Measurements from ENCODE around the gene WNT3. TPM values are rescaled to one million over a fixed set of nuclear protein-coding genes. Genes with fewer than 3 reads are reported as not detected.

Gene WNT3
- total RNA-seq, 1 donor from 2014 or later, result 2.0 TPM

DNA sequence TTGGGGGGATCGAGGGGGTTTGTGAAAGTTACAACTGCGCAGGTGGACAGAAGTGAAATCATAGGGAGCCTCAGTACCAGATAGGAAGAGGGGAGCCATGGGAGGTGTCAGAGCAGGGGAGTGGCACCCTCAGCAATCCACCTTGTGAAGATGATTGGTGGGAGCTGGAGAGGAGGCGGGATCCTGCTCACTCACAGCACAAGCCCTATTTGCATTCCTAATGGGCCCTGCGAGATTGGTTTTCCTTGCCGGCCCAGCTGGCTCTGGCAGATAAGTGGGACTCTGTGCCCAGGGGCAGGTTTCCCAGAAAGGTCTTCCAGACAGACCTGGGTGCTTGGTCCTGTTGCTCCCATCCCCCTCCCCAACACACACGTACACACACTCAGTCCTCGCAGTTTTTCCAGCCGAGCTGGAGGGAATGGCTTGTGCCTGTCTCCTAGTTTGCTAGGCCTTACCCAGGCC lies 9.4 kb downstream of the WNT3 start:
- Histone ChIP-seq H3K27me3 (ENCODE audit: control insufficient read depth, insufficient read depth, low read length) (peaks cover 2% of the 10 kb centered on the region), H3K4me3 (ENCODE audit: low read depth, low read length) (no peak overlapping the region), H3K36me3 (ENCODE audit: control insufficient read depth, insufficient read depth, low read length) (no peaks in the 10 kb centered on the region)
- DNase-seq (ENCODE audit: low read depth), result no peak
- TF ChIP-seq, protein P1, sequence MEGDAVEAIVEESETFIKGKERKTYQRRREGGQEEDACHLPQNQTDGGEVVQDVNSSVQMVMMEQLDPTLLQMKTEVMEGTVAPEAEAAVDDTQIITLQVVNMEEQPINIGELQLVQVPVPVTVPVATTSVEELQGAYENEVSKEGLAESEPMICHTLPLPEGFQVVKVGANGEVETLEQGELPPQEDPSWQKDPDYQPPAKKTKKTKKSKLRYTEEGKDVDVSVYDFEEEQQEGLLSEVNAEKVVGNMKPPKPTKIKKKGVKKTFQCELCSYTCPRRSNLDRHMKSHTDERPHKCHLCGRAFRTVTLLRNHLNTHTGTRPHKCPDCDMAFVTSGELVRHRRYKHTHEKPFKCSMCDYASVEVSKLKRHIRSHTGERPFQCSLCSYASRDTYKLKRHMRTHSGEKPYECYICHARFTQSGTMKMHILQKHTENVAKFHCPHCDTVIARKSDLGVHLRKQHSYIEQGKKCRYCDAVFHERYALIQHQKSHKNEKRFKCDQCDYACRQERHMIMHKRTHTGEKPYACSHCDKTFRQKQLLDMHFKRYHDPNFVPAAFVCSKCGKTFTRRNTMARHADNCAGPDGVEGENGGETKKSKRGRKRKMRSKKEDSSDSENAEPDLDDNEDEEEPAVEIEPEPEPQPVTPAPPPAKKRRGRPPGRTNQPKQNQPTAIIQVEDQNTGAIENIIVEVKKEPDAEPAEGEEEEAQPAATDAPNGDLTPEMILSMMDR (IDR thresholded peaks at IDR 0.05; ENCODE audit: insufficient read depth, low read length, poor library complexity, severe bottlenecking), result no peak

DNA sequence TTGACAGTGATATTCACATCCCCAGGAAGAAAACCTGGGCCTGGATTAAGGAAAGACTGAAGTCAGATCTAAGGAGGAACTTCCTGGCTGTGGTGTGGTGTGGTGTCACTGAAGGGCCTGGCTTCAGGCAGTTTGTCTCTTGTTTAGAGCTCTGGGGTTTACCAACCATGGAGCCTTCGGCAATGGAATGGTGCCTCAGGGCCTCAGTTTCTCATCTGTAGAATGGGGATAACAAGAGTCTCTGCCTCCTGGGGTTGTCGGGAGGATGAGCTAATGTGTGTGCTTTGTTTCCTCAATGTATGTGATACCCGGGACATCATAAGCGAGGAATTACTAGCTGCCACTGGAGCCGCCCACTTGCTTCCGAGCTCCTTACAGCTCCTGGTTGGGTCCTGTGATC lies 12.7 kb downstream of the WNT3 start:
- Histone ChIP-seq H3K36me3 (ENCODE audit: control insufficient read depth, insufficient read depth, low read length) (no peaks in the 10 kb centered on the region), H3K27me3 (ENCODE audit: control insufficient read depth, insufficient read depth, low read length) (peaks cover 2% of the 10 kb centered on the region), H3K4me3 (ENCODE audit: low read depth, low read length) (no peak overlapping the region)
- TF ChIP-seq, protein P1 (IDR thresholded peaks at IDR 0.05; ENCODE audit: insufficient read depth, low read length, poor library complexity, severe bottlenecking), result no peak
- no peak for DNase-seq (ENCODE audit: low read depth)

DNA sequence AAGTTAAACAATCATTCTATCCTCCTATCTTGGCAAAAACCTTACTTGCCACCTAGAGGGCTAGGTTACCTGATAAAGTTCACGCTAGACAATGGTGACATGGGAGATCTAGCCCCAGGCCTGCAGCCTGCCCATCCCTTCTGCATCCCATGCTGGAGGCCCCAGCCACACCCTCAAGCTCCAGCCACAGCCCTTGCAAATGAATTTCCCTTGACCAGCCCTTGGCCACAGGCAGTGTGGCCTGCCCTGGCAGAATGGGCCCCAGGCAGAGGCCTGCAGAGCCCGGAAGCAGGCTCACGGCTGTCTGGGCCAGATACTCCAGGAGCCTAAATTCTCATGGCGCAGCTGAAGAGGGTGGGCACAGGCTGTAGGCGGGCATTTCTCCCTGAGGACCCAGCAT lies 14.9 kb downstream of the WNT3 start:
- TF ChIP-seq, protein P1 (IDR thresholded peaks at IDR 0.05; ENCODE audit: insufficient read depth, low read length, poor library complexity, severe bottlenecking), result no peak
- Histone ChIP-seq H3K4me3 (ENCODE audit: low read depth, low read length) (no peak overlapping the region), H3K36me3 (ENCODE audit: control insufficient read depth, insufficient read depth, low read length) (no peaks in the 10 kb centered on the region), H3K27me3 (ENCODE audit: control insufficient read depth, insufficient read depth, low read length) (peaks cover 2% of the 10 kb centered on the region)
- DNase-seq (ENCODE audit: low read depth), result no peak

DNA sequence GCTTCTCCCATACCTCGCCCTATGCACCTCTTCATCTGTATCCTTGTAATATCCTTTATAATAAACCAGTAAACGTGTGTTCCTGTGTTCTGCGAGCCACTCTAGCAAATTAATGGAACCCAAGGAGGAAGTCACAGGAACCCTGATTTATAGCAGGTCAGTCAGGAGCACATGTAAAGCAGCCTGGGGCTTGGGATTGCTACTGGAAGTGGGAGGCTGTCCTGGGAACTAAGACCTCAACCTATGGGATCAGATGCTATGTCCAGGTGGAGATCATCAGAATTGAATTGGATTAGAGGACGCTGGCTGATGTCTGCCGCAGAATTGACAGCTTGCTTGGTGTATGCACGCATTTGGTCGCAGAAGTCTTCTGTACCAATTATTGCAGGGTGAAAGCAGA lies 15.7 kb downstream of the WNT3 start:
- no peaks in the 10 kb centered on the region for H3K36me3 ChIP-seq (ENCODE audit: control insufficient read depth, insufficient read depth, low read length)
- peaks cover 2% of the 10 kb centered on the region for H3K27me3 ChIP-seq (ENCODE audit: control insufficient read depth, insufficient read depth, low read length)
- TF ChIP-seq, protein P1 (IDR thresholded peaks at IDR 0.05; ENCODE audit: insufficient read depth, low read length, poor library complexity, severe bottlenecking), result no peak
- DNase-seq (ENCODE audit: low read depth), result no peak
- no peak overlapping the region for H3K4me3 ChIP-seq (ENCODE audit: low read depth, low read length)

DNA sequence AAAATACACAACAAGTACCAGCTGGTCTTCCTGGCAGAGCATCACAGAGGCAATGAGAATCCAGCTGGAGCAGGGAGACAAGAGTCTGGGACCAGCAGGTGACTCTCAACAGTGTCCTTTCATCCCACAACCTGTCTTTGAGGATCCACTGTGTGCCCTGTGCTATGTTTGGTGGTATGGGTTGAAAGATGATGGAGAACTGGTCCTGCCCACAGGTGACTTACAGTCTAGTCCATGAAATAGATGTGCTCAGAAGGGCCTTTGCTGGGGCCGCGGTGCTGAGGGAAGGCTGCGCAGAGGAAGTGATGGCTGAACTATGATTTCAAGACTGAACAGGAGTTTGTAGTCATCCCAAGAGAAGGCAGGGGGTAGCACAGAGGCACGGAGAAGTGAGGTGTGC lies 17.9 kb downstream of the WNT3 start:
- Histone ChIP-seq H3K36me3 (ENCODE audit: control insufficient read depth, insufficient read depth, low read length) (no peaks in the 10 kb centered on the region), H3K27me3 (ENCODE audit: control insufficient read depth, insufficient read depth, low read length) (peaks cover under 1% of the 10 kb centered on the region), H3K4me3 (ENCODE audit: low read depth, low read length) (no peak overlapping the region)
- TF ChIP-seq, protein P1 (IDR thresholded peaks at IDR 0.05; ENCODE audit: insufficient read depth, low read length, poor library complexity, severe bottlenecking), result no peak
- DNase-seq (ENCODE audit: low read depth), result no peak

DNA sequence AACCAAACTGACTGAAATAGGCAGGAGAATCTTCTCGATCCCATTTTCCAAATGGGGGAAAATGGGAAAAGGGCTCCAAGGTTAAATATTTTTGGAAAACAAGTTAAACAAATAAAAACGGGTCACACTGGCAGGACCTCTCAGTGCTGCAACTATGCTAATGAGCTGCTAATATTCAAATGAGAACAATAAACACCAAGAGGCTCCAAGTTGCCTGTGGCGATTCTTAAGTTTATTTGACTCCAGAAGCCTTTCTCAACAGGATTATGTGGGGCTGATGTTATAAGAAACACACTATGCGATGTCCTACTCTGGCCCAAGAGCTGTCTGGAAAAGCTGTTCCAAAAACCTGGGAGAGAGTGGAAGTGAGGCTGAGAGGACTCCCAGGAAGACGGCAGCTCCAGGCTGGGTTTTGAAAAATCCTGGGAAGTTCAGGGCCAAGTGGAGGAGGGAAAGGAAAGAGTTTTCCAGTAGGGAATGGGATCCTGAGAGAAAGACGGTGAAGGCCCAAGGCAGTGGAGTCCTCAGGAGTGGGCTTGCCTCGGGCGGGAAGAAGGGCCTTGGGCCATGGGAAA lies 21.4 kb downstream of the WNT3 start:
- TF ChIP-seq, protein P1 (IDR thresholded peaks at IDR 0.05; ENCODE audit: insufficient read depth, low read length, poor library complexity, severe bottlenecking), result no peak
- Histone ChIP-seq H3K36me3 (ENCODE audit: control insufficient read depth, insufficient read depth, low read length) (no peaks in the 10 kb centered on the region), H3K4me3 (ENCODE audit: low read depth, low read length) (no peak overlapping the region), H3K27me3 (ENCODE audit: control insufficient read depth, insufficient read depth, low read length) (peaks cover 10% of the 10 kb centered on the region)
- DNase-seq (ENCODE audit: low read depth), result no peak

Data from kidney epithelial cell (primary cell).